ENCODE results near the gene FICD.

DNA sequence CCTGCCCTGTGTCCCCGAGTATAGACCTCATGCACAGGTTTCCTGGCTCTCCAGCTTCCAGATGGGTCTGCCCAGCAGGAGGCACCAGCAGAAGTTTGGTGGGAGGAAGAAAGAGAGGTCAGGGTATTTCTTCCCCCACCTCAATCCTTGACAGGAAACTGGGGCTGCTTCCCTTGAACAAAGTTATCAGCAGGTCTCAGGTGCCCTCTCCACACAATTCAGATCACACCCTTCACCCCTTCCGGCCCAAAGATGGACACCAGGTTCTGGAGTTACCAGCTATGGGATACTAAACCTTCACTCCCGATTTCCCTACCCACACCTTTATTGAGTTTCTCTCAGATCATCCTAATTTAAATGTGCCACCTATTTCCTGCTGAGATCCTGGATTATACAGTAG lies 44.7 kb downstream of the FICD start:
- TF ChIP-seq GATA2 (IDR thresholded peaks at IDR 0.05; ENCODE audit: low read depth, low read length) (no peak), GATA3 (IDR thresholded peaks at IDR 0.05; ENCODE audit: low read depth, low read length) (no peak)
